Uterus (tissue), 4 donors: ENCODE measurements around the gene ZNF598. TPM values are rescaled to one million over a fixed set of nuclear protein-coding genes. Genes with fewer than 3 reads are reported as not detected.

Experiments
- DNase-seq, 2 donors: peaks; one replicate each; pipeline ENCODE4 v3.0.0-alpha.2; 2019 to 2020
- H3K27ac ChIP-seq, 2 donors: fragments of 200-600 bp; sonication (generic); 1 replicate in 1 of 2; 2 replicates in 1 of 2; pipeline ENCODE4 v1.5.1; 2016 to 2018
- H3K27me3 ChIP-seq, 2 donors: fragments of 200-600 bp; sonication (generic); one replicate each; pipeline ENCODE4 v1.5.1; 2018 to 2019; ENCODE audit warnings: control low read depth in 1 of 2
- H3K36me3 ChIP-seq, 2 donors: fragments of 200-600 bp; sonication (generic); one replicate each; pipeline ENCODE4 v1.5.1; 2019; ENCODE audit warnings: control low read depth in 1 of 2
- H3K4me1 ChIP-seq, 2 donors: fragments of 200-600 bp; sonication (generic); one replicate each; pipeline ENCODE4 v1.5.1; 2018 to 2019; ENCODE audit warnings: control low read depth in 1 of 2
- H3K4me3 ChIP-seq, 2 donors: fragments of 200-600 bp; sonication (generic); 1 replicate in 1 of 2; 2 replicates in 1 of 2; pipeline ENCODE4 v1.5.1; 2018 to 2019; ENCODE audit warnings: mild to moderate bottlenecking in 1 of 2
- H3K9me3 ChIP-seq, 2 donors: fragments of 200-600 bp; sonication (generic); one replicate each; pipeline ENCODE4 v1.5.1; 2019; ENCODE audit warnings: control low read depth in 1 of 2
- POLR2A ChIP-seq, 2 donors: fragments of 450-650 bp; IDR thresholded peaks; one replicate each; pipeline ENCODE4 v1.6.1; 2016; ENCODE audit warnings: antibody characterized with exemption in 2 of 2, mild to moderate bottlenecking in 1 of 2, moderate library complexity in 1 of 2
- intact Hi-C: fragments of 100-400 bp; cut with DNase I; formaldehyde crosslinking; loops from one replicate; pipeline ENCODE4 v1.15.1; 2023; ENCODE audit warnings: low total_unique reads
- total RNA-seq, 4 donors: library from RNA; depleted of rRNA in 3 of 4; stranded (reverse); fragments of >200 nt in 3 of 4; gene quantifications; one replicate each; pipeline versions ENCODE4 v1.1.0 to v1.2.4, GENCODE V29; 2014 to 2023
- TF ChIP-seq, protein P1 (sequence below), 4 experiments: fragments of 200-600 bp in 2 of 4; fragments of 450-650 bp in 2 of 4; sonication (generic) in 2 of 4; IDR thresholded peaks; one replicate each; pipeline ENCODE4 v1.5.1; 2016 to 2019; ENCODE audit warnings: antibody characterized with exemption in 4 of 4, mild to moderate bottlenecking in 2 of 4, moderate library complexity in 1 of 4
- donor health status: DM: yes; HTN: yes; CAD: no.

ZNF598 gene
- 10 to 100 TPM; 16.9 to 50.0 (median 34.6) TPM for total RNA-seq

DNA sequence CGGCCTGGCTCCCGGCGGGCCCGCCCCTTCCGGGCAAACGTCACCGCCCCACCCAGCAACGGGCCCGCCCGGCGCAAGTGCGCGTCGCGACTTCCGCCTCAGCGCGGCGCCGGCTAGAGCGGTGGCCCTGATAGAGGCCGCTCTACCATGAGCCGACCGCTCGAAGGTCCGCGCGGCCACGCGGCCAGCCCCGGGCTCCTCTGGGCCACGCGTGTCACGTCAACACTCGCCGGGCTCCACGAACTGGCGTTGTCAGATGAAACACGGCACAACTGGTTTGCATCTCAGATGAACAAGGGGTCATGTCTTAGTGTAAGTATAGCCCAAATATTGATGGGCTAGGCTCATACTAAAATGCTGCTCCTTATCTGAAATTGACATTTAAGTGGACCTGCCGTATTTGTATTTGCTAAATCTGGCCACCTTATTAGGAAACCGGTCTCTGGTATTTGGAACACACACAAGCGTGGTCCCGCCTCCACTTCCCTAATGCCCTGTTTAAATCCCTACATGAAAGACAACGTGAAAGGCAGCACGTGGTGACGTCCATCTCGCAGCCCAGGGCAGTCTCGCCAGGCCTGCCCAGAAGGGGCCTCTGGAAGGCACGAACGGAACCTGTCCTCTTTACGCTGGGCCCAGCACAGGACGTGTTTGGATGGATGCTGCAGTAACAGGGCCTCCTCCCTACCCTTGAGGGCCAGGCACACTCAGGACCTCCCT is at the start of gene ZNF598:
ZNF598 (minus strand) TSS at position 31 of the 720 bp plus-strand sequence.
- peak; percentile 70 to 83 for DNase-seq
- Histone ChIP-seq H3K36me3 (no peaks in the 10 kb centered on the region), H3K27me3 (no peaks in the 10 kb centered on the region), H3K4me3 (peak within 1 kb of the TSS; percentile 67 to 73), H3K4me1 (peaks cover 0 to 30% of the 10 kb centered on the region in 2 donors), H3K9me3 (no peaks in the 10 kb centered on the region), H3K27ac (peak within 1 kb of the TSS; percentile 84 to 88)
- TF ChIP-seq POLR2A (IDR thresholded peaks at IDR 0.05), result peak; percentile 66 to 87
- TF ChIP-seq, protein P1, sequence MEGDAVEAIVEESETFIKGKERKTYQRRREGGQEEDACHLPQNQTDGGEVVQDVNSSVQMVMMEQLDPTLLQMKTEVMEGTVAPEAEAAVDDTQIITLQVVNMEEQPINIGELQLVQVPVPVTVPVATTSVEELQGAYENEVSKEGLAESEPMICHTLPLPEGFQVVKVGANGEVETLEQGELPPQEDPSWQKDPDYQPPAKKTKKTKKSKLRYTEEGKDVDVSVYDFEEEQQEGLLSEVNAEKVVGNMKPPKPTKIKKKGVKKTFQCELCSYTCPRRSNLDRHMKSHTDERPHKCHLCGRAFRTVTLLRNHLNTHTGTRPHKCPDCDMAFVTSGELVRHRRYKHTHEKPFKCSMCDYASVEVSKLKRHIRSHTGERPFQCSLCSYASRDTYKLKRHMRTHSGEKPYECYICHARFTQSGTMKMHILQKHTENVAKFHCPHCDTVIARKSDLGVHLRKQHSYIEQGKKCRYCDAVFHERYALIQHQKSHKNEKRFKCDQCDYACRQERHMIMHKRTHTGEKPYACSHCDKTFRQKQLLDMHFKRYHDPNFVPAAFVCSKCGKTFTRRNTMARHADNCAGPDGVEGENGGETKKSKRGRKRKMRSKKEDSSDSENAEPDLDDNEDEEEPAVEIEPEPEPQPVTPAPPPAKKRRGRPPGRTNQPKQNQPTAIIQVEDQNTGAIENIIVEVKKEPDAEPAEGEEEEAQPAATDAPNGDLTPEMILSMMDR (IDR thresholded peaks at IDR 0.05), result peak in 2 of 4 experiments; percentile 10 to 32
- intact Hi-C loops, result no loop called here

DNA sequence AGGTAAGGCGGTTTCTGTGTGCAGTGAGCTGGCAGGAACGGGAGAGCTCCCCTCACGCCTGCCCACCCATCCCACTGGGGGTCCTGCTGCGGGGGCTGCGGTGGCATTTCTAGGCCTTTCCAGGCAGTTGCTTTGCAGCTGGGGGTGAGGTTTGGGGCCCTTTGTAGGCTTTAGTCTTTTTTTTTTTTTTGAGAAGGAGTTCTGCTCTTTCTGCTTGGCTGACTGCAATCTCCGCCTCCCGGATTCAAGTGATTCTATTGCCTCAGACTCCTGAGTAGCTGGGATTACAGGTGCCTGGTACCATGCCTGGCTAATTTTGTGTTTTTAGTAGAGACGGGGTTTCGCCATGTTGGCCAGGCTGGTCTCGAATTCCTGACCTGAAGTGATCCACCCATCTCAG is 49.3 kb upstream of the ZNF598 start:
- intact Hi-C loops, result no loop called here
- H3K9me3 ChIP-seq, result no peaks in the 10 kb centered on the region
- DNase-seq, result no peak
- H3K27ac ChIP-seq, result no peak overlapping the region
- no peaks in the 10 kb centered on the region for H3K36me3 ChIP-seq
- TF ChIP-seq, protein P1 (IDR thresholded peaks at IDR 0.05), result no peak
- no peak for TF ChIP-seq POLR2A (IDR thresholded peaks at IDR 0.05)
- H3K4me3 ChIP-seq, result no peak overlapping the region
- no peaks in the 10 kb centered on the region for H3K27me3 ChIP-seq
- H3K4me1 ChIP-seq, result no peaks in the 10 kb centered on the region

DNA sequence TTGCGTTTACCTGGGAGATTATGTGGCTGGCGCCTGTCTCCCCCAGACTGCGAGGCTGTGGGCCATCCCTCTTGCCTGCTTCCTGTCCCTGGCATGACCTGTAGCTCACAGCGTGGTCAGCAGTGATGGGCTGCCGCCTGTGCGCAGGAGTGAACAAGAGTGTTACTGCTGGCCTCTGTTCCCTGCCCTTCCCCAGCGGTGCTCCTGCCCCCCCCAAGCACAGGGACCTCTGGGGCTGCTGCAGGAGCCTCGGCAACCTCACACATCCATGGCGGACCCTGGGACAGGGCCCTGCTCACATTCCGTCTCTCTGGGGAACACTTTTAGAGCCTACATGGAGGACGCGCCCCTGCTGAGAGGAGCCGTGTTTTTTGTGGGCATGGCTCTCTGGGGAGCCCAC is 48.8 kb upstream of the ZNF598 start:
- H3K9me3 ChIP-seq, result no peaks in the 10 kb centered on the region
- H3K4me1 ChIP-seq, result no peaks in the 10 kb centered on the region
- no peaks in the 10 kb centered on the region for H3K27me3 ChIP-seq
- no peaks in the 10 kb centered on the region for H3K36me3 ChIP-seq
- no peak overlapping the region for H3K4me3 ChIP-seq
- TF ChIP-seq, protein P1 (IDR thresholded peaks at IDR 0.05), result no peak
- no peak for TF ChIP-seq POLR2A (IDR thresholded peaks at IDR 0.05)
- no peak overlapping the region for H3K27ac ChIP-seq
- DNase-seq, result no peak
- intact Hi-C loops, result no loop called here

DNA sequence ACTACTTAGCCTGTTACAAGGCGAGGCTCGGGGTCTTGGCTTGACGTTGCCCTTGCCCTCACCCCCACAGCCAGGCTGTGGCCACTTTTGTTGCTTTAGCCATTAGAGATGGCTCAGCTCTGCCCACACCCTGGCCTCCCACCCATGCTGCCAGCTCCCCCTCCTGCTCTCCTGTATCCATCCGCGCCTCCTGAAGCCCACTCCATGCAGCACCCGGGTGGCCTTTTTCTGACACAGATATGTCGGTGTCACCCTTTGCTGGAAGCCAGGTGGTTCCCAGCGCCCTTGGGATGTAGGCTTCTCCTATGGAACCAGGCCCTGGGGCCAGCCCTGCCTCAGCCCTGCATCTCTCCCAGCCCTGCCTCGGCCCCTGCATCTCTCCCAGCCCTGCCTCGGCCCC is 47.8 kb upstream of the ZNF598 start:
- Histone ChIP-seq H3K9me3 (no peaks in the 10 kb centered on the region), H3K36me3 (no peaks in the 10 kb centered on the region), H3K4me3 (no peak overlapping the region), H3K4me1 (no peaks in the 10 kb centered on the region), H3K27me3 (no peaks in the 10 kb centered on the region), H3K27ac (no peak overlapping the region)
- no peak for DNase-seq
- no peak for TF ChIP-seq POLR2A (IDR thresholded peaks at IDR 0.05)
- TF ChIP-seq, protein P1 (IDR thresholded peaks at IDR 0.05), result no peak
- intact Hi-C loops, result no loop called here

DNA sequence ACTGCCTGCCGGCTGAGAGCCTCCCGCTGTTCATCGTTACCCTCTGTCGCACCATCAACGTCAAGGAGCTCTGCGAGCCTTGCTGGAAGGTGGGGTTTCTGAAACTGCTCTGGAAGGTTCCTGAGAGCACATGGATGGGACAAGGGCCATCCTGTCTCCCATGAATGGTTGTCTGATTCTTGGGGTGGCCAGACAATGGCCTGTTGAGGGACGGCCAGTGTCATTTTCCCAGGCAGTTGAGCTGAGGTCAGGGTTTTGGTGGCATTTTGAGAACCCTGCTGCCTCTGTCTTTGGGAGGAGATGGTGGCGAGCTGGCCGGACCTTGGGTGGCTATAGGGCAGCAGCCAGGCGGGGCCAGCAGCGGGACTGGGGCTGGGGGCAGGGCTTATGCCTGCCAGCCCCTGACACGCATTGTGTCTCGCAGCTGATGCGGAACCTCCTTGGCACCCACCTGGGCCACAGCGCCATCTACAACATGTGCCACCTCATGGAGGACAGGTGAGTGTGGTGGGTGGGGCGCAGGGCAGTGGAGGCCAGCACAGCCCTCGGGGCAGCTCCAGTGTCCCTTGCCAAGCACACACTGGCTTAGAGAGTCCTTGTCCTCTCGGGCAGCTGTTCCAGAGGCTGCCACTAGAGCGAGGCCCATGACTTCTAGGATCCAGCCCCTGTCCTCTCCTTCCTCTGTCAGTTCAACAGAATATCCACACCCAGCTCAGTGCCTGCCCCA is 47.2 kb upstream of the ZNF598 start:
- Histone ChIP-seq H3K27me3 (no peaks in the 10 kb centered on the region), H3K9me3 (no peaks in the 10 kb centered on the region), H3K4me1 (no peaks in the 10 kb centered on the region), H3K36me3 (no peaks in the 10 kb centered on the region), H3K27ac (no peak overlapping the region), H3K4me3 (no peak overlapping the region)
- no peak for DNase-seq
- TF ChIP-seq, protein P1 (IDR thresholded peaks at IDR 0.05), result no peak
- TF ChIP-seq POLR2A (IDR thresholded peaks at IDR 0.05), result no peak
- intact Hi-C loops, result no loop called here
